ENCODE measurements around the gene DDN. TPM values are rescaled to one million over a fixed set of nuclear protein-coding genes. Genes with fewer than 3 reads are reported as not detected.

Gene DDN
- total and polyA plus RNA-seq, 9 of the 15 experiments (the other 6 are each of a cell fraction or from before 2014, with no cell fraction given): 0.03 to 3.6 (median 1.6) TPM

DNA sequence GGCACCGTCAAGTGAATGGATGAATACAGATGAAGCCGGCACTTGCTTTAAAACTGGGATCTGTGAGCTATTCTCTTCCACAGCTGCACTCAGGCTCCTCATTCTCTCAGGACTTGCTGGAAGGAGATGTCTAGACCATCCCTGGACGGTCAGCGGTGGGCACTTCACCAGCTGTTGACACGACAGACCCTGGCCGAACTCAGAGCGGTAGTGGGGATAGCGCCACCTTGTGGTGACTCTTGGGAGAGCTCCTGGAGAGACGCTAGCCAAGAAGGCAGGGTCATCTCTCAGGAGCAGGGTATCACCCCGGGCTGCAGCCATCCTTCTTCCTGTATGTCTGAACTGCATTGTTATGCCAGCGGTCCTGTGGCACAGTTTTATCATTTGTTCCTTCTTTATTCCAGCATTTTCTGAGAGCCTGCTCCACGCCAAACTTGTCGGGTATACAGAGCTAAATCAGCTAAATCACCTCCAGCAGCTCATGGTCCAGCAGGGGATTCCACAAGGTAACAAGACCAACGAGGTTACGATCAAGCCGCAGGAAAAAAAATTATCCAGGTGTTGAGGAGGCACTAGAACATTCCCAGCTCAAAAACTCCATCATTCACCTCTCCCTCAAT is 11.0 kb downstream of the DDN start (continued):
- TF ChIP-seq, protein P1, sequence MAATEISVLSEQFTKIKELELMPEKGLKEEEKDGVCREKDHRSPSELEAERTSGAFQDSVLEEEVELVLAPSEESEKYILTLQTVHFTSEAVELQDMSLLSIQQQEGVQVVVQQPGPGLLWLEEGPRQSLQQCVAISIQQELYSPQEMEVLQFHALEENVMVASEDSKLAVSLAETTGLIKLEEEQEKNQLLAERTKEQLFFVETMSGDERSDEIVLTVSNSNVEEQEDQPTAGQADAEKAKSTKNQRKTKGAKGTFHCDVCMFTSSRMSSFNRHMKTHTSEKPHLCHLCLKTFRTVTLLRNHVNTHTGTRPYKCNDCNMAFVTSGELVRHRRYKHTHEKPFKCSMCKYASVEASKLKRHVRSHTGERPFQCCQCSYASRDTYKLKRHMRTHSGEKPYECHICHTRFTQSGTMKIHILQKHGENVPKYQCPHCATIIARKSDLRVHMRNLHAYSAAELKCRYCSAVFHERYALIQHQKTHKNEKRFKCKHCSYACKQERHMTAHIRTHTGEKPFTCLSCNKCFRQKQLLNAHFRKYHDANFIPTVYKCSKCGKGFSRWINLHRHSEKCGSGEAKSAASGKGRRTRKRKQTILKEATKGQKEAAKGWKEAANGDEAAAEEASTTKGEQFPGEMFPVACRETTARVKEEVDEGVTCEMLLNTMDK (IDR thresholded peaks at IDR 0.05; ENCODE audit: borderline replicate concordance, insufficient read depth, low read depth, low read length, poor library complexity, severe bottlenecking): peak; percentile 45
- TF ChIP-seq EP400 (IDR thresholded peaks at IDR 0.05) (no peak), PRPF4 (IDR thresholded peaks at IDR 0.05; ENCODE audit: insufficient read depth, low read depth, low read length, poor library complexity, severe bottlenecking) (no peak), BRD9 (IDR thresholded peaks at IDR 0.05; ENCODE audit: low read depth, partially characterized antibody) (no peak), C11orf30 (IDR thresholded peaks at IDR 0.05; ENCODE audit: low read depth) (no peak), NBN (IDR thresholded peaks at IDR 0.05; ENCODE audit: low read depth) (no peak), ZNF224 (CRISPR knock-in tag; IDR thresholded peaks at IDR 0.05) (no peak), DACH1 (IDR thresholded peaks at IDR 0.05; ENCODE audit: partially characterized antibody) (peak; percentile 14), RCOR1 (IDR thresholded peaks at IDR 0.05; ENCODE audit: borderline replicate concordance in 1 of 2, low read depth in 2 of 2, low read length in 2 of 2) (0 out of 4 replicates have a peak, but pooled peaks of 1 of the 2 experiments have one; percentile 35)
- TF ChIP-seq, protein P2, sequence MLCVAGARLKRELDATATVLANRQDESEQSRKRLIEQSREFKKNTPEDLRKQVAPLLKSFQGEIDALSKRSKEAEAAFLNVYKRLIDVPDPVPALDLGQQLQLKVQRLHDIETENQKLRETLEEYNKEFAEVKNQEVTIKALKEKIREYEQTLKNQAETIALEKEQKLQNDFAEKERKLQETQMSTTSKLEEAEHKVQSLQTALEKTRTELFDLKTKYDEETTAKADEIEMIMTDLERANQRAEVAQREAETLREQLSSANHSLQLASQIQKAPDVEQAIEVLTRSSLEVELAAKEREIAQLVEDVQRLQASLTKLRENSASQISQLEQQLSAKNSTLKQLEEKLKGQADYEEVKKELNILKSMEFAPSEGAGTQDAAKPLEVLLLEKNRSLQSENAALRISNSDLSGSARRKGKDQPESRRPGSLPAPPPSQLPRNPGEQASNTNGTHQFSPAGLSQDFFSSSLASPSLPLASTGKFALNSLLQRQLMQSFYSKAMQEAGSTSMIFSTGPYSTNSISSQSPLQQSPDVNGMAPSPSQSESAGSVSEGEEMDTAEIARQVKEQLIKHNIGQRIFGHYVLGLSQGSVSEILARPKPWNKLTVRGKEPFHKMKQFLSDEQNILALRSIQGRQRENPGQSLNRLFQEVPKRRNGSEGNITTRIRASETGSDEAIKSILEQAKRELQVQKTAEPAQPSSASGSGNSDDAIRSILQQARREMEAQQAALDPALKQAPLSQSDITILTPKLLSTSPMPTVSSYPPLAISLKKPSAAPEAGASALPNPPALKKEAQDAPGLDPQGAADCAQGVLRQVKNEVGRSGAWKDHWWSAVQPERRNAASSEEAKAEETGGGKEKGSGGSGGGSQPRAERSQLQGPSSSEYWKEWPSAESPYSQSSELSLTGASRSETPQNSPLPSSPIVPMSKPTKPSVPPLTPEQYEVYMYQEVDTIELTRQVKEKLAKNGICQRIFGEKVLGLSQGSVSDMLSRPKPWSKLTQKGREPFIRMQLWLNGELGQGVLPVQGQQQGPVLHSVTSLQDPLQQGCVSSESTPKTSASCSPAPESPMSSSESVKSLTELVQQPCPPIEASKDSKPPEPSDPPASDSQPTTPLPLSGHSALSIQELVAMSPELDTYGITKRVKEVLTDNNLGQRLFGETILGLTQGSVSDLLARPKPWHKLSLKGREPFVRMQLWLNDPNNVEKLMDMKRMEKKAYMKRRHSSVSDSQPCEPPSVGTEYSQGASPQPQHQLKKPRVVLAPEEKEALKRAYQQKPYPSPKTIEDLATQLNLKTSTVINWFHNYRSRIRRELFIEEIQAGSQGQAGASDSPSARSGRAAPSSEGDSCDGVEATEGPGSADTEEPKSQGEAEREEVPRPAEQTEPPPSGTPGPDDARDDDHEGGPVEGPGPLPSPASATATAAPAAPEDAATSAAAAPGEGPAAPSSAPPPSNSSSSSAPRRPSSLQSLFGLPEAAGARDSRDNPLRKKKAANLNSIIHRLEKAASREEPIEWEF (CRISPR knock-in tag; IDR thresholded peaks at IDR 0.05): no peak
- TF ChIP-seq, protein P3, sequence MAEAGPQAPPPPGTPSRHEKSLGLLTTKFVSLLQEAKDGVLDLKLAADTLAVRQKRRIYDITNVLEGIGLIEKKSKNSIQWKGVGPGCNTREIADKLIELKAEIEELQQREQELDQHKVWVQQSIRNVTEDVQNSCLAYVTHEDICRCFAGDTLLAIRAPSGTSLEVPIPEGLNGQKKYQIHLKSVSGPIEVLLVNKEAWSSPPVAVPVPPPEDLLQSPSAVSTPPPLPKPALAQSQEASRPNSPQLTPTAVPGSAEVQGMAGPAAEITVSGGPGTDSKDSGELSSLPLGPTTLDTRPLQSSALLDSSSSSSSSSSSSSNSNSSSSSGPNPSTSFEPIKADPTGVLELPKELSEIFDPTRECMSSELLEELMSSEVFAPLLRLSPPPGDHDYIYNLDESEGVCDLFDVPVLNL (CRISPR knock-in tag; IDR thresholded peaks at IDR 0.05; ENCODE audit: low read depth): no peak
- TF ChIP-seq, protein P4, sequence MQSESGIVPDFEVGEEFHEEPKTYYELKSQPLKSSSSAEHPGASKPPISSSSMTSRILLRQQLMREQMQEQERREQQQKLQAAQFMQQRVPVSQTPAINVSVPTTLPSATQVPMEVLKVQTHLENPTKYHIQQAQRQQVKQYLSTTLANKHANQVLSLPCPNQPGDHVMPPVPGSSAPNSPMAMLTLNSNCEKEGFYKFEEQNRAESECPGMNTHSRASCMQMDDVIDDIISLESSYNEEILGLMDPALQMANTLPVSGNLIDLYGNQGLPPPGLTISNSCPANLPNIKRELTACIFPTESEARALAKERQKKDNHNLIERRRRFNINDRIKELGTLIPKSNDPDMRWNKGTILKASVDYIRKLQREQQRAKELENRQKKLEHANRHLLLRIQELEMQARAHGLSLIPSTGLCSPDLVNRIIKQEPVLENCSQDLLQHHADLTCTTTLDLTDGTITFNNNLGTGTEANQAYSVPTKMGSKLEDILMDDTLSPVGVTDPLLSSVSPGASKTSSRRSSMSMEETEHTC (IDR thresholded peaks at IDR 0.05): no peak

Data from K562 (cell line).